Activated CD4-positive, alpha-beta T cell treated with anti-CD3 and anti-CD28 coated beads, Interleukin-2, amount 50 U/mL, for 24 hours (primary cell): ENCODE measurements around the gene CKMT2.

ENCODE experiments used
- DNase-seq, 2 donors: peaks; one replicate each; pipeline ENCODE4 v3.0.0-alpha.2; 2020; ENCODE audit warnings: low read depth in 1 of 2, low spot score in 1 of 2

Gene CKMT2

GRCh38 chr5:81233080-81233634, at the start of gene CKMT2:
CKMT2 (plus strand) TSS chr5:81233322; CDS start chr5:81251133, 17,811 bp downstream.
- DNase-seq: no peak

GRCh38 chr5:81183811-81184748, 49.0 kb upstream of the CKMT2 start:
- DNase-seq: no peak

- no peak for DNase-seq
Observed at GRCh38 chr5:81184749-81185110, 48.4 kb upstream of the CKMT2 start.

GRCh38 chr5:81187885-81188284, 45.2 kb upstream of the CKMT2 start:
- DNase-seq: no peak

- no peak for DNase-seq
Observed at GRCh38 chr5:81188962-81189361, 44.2 kb upstream of the CKMT2 start.

GRCh38 chr5:81189875-81190498, 43.1 kb upstream of the CKMT2 start:
- DNase-seq: no peak

GRCh38 chr5:81191726-81192372, 41.3 kb upstream of the CKMT2 start:
- DNase-seq: no peak

- DNase-seq: no peak
Observed at GRCh38 chr5:81192373-81192750, 40.8 kb upstream of the CKMT2 start.

- peak; percentile 75 for DNase-seq
Observed at GRCh38 chr5:81194633-81195334, 38.3 kb upstream of the CKMT2 start.

- no peak for DNase-seq
Observed at GRCh38 chr5:81195335-81195929, 37.7 kb upstream of the CKMT2 start.

GRCh38 chr5:81202655-81203054, 30.5 kb upstream of the CKMT2 start:
- no peak for DNase-seq

GRCh38 chr5:81203729-81204128, 29.4 kb upstream of the CKMT2 start:
- no peak for DNase-seq

GRCh38 chr5:81204205-81204604, 28.9 kb upstream of the CKMT2 start:
- no peak for DNase-seq

GRCh38 chr5:81205058-81205457, 28.1 kb upstream of the CKMT2 start:
- DNase-seq: no peak

- no peak for DNase-seq
Observed at GRCh38 chr5:81207009-81207408, 26.1 kb upstream of the CKMT2 start.

- DNase-seq: no peak
Observed at GRCh38 chr5:81208904-81209303, 24.2 kb upstream of the CKMT2 start.

GRCh38 chr5:81209386-81209785, 23.7 kb upstream of the CKMT2 start:
- no peak for DNase-seq

- DNase-seq: no peak
Observed at GRCh38 chr5:81209869-81210493, 23.1 kb upstream of the CKMT2 start.

GRCh38 chr5:81212211-81212751, 20.8 kb upstream of the CKMT2 start:
- DNase-seq: no peak

- no peak for DNase-seq
Observed at GRCh38 chr5:81213070-81213469, 20.1 kb upstream of the CKMT2 start.
